HG03103 (cell line): ENCODE data around the gene CRIP3.
"Not testable (repeated sequence)": the region's sequence is repeated elsewhere in the genome, so short reads cannot be mapped to it uniquely, and the experiment has no call there.

Source experiments
- ATAC-seq: cut with Tn5 transposase; IDR thresholded peaks from one replicate; pipeline ENCODE4 v1.9.1; 2021; ENCODE audit warnings: low read depth; ENCODE audit not compliant: unreplicated experiment

CRIP3 gene

DNA sequence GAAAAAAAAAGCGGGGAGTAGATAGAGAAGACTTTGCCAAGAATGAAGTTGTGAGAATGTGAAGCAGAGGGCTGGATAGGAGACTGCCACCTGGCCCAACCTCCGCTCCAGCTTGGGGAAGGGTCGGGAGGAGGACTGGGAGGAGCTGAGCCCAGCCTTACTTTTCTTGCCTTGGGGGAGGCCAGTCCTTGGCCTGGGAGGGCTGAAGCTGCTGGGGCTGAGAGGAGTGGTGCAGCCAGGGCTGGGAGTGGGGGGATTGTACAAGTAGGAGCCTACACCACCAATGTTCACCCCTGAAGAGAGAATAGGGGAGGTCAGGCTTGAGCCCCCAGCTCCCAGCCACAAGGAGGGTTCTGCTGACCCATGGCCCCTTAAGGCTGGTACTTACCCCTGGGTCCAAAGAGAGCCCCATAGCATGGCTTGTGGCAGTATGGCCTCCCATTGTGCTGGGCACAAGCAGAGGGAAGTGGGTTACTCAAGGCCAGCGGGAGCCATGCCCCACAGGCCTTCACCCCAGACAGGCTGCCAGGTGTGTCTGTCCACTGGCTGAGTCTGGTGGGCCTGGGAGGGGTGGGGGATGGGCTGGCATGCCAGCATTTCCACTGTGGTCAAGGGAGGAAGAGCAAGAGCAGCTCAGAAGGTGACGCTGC lies 1.1 kb downstream of the CRIP3 start:
- no peak for ATAC-seq

DNA sequence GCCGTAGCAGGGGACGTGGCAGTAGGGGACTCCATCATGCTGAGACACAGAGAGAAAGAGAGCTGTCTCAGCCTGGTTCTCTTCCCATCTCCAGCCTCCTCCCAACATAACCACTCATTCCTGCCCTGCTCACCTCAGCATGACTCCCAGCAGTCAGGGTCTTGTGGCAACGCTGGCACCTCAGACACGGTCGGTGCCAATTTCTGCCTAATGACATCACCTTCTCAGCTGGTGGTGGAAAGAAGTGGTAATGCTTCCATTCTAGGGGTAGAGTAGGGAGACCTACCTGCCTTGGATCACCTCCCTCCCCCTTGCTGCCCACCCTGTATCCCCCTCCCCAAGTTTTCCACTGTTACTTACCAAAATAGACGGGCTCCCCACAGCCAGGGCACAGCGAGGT lies 2.5 kb downstream of the CRIP3 start:
- no peak for ATAC-seq

- no peak for ATAC-seq
Measured at GRCh38 chr6:43304882-43305281, 3.7 kb downstream of the CRIP3 start.

- no peak for ATAC-seq
Measured at GRCh38 chr6:43304361-43304760, 4.3 kb downstream of the CRIP3 start.

GRCh38 chr6:43303751-43304331 lies 4.8 kb downstream of the CRIP3 start:
- no peak for ATAC-seq

- ATAC-seq, result not testable (repeated sequence)
Measured at GRCh38 chr6:43303006-43303405, 5.6 kb downstream of the CRIP3 start.

DNA sequence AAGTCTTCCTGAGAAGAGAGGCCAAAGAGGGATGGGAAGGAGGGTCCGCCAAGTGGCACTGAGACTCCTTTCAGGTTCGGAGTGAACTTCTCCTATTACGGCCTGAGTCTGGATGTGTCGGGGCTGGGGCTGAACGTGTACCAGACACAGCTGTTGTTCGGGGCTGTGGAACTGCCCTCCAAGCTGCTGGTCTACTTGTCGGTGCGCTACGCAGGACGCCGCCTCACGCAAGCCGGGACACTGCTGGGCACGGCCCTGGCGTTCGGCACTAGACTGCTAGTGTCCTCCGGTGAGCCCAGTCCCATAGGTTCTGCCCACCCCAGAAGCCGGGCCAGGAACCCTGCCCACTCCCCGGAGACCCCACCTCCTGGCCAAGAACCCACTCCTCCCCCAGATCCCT lies 6.5 kb downstream of the CRIP3 start:
- ATAC-seq, result no peak

DNA sequence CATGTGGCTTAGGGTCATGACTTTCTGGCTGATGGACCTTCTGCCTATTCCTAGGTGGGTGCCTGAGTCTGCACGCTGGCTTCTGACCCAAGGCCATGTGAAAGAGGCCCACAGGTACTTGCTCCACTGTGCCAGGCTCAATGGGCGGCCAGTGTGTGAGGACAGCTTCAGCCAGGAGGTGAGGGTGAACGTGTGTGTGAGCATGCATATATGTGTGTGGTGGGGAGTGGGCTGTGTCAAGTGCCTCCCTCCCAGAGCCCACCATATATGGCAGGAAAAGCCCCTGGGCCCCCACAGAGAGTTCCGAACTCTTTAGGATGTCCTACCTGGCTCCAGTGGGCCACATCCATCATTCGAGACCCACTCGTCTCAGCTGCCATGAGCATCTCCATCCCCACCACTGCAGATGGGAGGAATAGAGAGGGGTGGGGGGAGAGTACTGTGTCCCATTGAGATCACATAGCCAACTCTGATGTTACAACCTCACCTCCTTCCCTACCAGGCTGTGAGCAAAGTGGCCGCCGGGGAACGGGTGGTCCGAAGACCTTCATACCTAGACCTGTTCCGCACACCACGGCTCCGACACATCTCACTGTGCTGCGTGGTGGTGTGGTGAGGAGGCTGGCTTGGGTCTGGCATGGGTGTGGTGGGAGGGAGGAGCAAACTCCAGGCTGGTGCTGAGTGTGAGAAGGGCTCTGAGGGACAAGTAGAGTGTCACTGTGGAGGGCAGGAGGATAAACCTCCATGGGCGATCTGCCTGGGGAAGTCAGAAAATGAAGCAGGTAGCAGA lies 7.3 kb downstream of the CRIP3 start:
- ATAC-seq, result no peak

- ATAC-seq, result no peak
Measured at GRCh38 chr6:43299338-43300293, 9.0 kb downstream of the CRIP3 start.

GRCh38 chr6:43298565-43299337 lies 9.9 kb downstream of the CRIP3 start:
- no peak for ATAC-seq

- ATAC-seq, result no peak
Measured at GRCh38 chr6:43297644-43298564, 10.7 kb downstream of the CRIP3 start, which contains the start of gene SLC22A7. SLC22A7 (plus strand) TSS chr6:43298260; CDS start chr6:43298359, 99 bp downstream.

DNA sequence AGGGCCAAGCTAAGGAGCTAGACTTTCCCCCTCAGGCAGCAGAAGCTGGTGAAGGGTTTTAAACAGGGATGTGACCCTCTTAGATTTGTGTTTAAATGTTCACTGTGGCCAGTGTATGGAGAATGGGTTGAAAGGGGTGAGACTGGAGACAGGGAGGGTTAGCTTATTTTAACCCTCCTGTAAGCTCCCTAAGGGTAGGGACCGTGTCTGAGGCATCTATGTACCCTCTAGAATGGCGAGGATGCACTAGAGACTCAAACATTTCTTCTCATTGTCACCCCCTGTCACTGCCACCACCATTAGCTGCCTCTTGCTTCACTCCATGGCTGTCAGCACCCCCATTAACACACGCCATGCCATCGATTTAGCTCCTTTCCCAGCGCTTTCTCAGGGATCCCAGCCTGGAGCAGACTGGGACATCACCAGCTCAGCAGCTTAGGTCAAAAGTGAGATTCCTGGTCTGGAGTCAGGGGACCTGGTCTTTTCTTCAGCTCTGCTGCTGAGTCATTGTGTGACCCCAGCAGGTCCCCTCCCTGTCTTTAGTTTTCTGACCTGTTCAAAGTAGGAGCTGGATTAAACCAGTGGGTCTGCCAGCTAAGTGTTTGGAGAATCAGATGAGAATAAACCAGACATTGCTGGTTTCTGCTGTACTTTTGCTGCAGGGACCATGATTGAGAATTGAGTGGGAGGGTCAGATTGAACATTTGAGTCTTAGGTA lies 11.7 kb downstream of the CRIP3 start:
- no peak for ATAC-seq

GRCh38 chr6:43295456-43295855 lies 13.2 kb downstream of the CRIP3 start:
- no peak for ATAC-seq

DNA sequence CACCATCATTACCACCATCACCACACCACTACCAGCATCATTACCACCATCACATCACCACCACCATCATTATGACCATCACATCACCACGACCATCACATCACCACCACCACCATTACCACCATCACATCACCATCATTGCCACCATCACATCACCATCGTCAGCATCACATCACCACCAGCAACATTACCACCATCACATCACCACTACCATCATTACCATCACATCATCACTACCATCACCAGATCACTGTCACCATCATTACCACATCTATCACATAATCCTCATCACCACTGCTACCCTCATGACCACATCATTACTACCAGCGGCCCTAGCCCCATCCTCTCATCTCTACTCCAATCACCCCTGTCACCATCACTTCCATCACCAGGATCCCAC lies 14.1 kb downstream of the CRIP3 start:
- ATAC-seq, result no peak

GRCh38 chr6:43293698-43294097 lies 14.9 kb downstream of the CRIP3 start:
- no peak for ATAC-seq

GRCh38 chr6:43292763-43293318 lies 15.8 kb downstream of the CRIP3 start:
- ATAC-seq, result no peak

- no peak for ATAC-seq
Measured at GRCh38 chr6:43292341-43292740, 16.3 kb downstream of the CRIP3 start.

- no peak for ATAC-seq
Measured at GRCh38 chr6:43291708-43292107, 16.9 kb downstream of the CRIP3 start.
